Endothelial cell of umbilical vein (primary cell): ENCODE measurements around the gene FHOD1. TPM values are rescaled to one million over a fixed set of nuclear protein-coding genes. Genes with fewer than 3 reads are reported as not detected.

Source experiments
- BruUV-seq: library from RNA; stranded (reverse); fragments of 400-500 nt; replicated peaks from 2 replicates; lab custom pipeline; 2021; lab: Mats Ljungman, UMichigan
- CTCF ChIA-PET: fragments of 300-600, 350-600 bp; sonication (Branson Sonifier 250); formaldehyde crosslinking; loops from one replicate; lab custom pipeline; 2021; ENCODE audit warnings: antibody characterized with exemption, inconsistent platforms; lab: Charles Lee
- POLR2A ChIA-PET: fragments of 300-600, 350-600 bp; sonication (Branson Sonifier 250); formaldehyde crosslinking; loops from one replicate; lab custom pipeline; 2021; ENCODE audit warnings: antibody characterized with exemption, inconsistent platforms; lab: Charles Lee
- DNase-seq: peaks from one replicate; pipeline ENCODE4 v3.0.0-alpha.2; 2011; ENCODE audit warnings: low read depth, low spot score
- FAIRE-seq: peaks from 2 replicates; lab custom pipeline; 2011; peaks lifted over from hg19 to GRCh38; lab: Jason Lieb, UNC
- H2AFZ ChIP-seq: 2 replicates; pipeline ENCODE4 v1.6.0; 2012; ENCODE audit warnings: low read depth, low read length, control low read depth, inconsistent platforms
- H3K27ac ChIP-seq: 2 replicates; pipeline ENCODE4 v1.5.1; 2011; ENCODE audit warnings: low read depth, mild to moderate bottlenecking, control low read depth, low read length, moderate library complexity; ENCODE audit not compliant: insufficient read depth
- H3K27me3 ChIP-seq, 2 experiments: 2 replicates each; pipeline versions ENCODE4 v1.6.0 to v1.6.1; 2011; ENCODE audit warnings: low read length in 2 of 2, mixed read lengths in 1 of 2; ENCODE audit not compliant: control insufficient read depth in 2 of 2, insufficient read depth in 2 of 2
- H3K36me3 ChIP-seq, 2 experiments: 2 replicates in 1 of 2; 3 replicates in 1 of 2; pipeline ENCODE4 v1.5.1; 2011; ENCODE audit warnings: low read length in 2 of 2, mild to moderate bottlenecking in 1 of 2, moderate library complexity in 1 of 2; ENCODE audit not compliant: control insufficient read depth in 2 of 2, insufficient read depth in 2 of 2; ENCODE audit errors: extremely low read depth in 1 of 2
- H3K4me1 ChIP-seq: 3 replicates; pipeline ENCODE4 v1.5.1; 2011; ENCODE audit warnings: mild to moderate bottlenecking, low read length; ENCODE audit not compliant: control insufficient read depth, insufficient read depth; ENCODE audit errors: extremely low read depth
- H3K4me2 ChIP-seq: 2 replicates; pipeline ENCODE4 v1.6.1; 2011; ENCODE audit warnings: low read length, control low read depth, mixed read lengths; ENCODE audit not compliant: insufficient read depth
- H3K4me3 ChIP-seq, 3 experiments: fragments of 200-600 bp in 1 of 3; sonication (generic), shearing (Covaris generic) in 1 of 3; replicated peaks in 1 of 3; 2 replicates each; pipeline ENCODE4 v1.5.1; 2011 to 2016; ENCODE audit warnings: control low read depth in 3 of 3, low read length in 3 of 3, mild to moderate bottlenecking in 2 of 3, inconsistent platforms in 1 of 3, low read depth in 1 of 3, moderate library complexity in 1 of 3; ENCODE audit not compliant: insufficient read depth in 1 of 3
- H3K79me2 ChIP-seq: 2 replicates; pipeline ENCODE4 v1.6.0; 2012; ENCODE audit warnings: low read length, inconsistent platforms; ENCODE audit not compliant: control insufficient read depth, insufficient read depth
- H3K9ac ChIP-seq: replicated peaks from 2 replicates; pipeline ENCODE3; 2011; ENCODE audit warnings: low read length, control low read depth; ENCODE audit not compliant: insufficient read depth; ENCODE audit errors: extremely low read depth
- H3K9me1 ChIP-seq: replicated peaks from 3 replicates; pipeline ENCODE4 v1.6.0; 2011; ENCODE audit warnings: mild to moderate bottlenecking, low read length; ENCODE audit not compliant: control insufficient read depth, insufficient read depth; ENCODE audit errors: extremely low read depth
- H3K9me3 ChIP-seq: replicated peaks from 2 replicates; pipeline ENCODE4 v1.5.1; 2012; ENCODE audit warnings: low read length, inconsistent platforms; ENCODE audit not compliant: control insufficient read depth, insufficient read depth
- H4K20me1 ChIP-seq: replicated peaks from 2 replicates; pipeline ENCODE3; 2011; ENCODE audit warnings: mild to moderate bottlenecking, low read length; ENCODE audit not compliant: control insufficient read depth, insufficient read depth; ENCODE audit errors: extremely low read depth
- CTCF ChIP-seq, 2 donors: IDR thresholded peaks; 1 replicate in 1 of 2; 2 replicates in 1 of 2; pipeline ENCODE4 v1.5.1; 2011; ENCODE audit warnings: low read length in 2 of 2, mild to moderate bottlenecking in 2 of 2, moderate library complexity in 2 of 2, control low read depth in 1 of 2, inconsistent platforms in 1 of 2, low read depth in 1 of 2; ENCODE audit not compliant: insufficient read depth in 1 of 2; ENCODE audit errors: extremely low read depth in 1 of 2
- EZH2 ChIP-seq: IDR thresholded peaks from 2 replicates; pipeline ENCODE4 v1.6.1; 2012; ENCODE audit warnings: borderline replicate concordance, low read depth, mild to moderate bottlenecking, moderate library complexity, low read length, inconsistent platforms; ENCODE audit not compliant: severe bottlenecking
- FOS ChIP-seq: IDR thresholded peaks from 2 replicates; pipeline ENCODE4 v1.6.1; 2011; ENCODE audit warnings: mild to moderate bottlenecking, low read length, moderate library complexity, borderline replicate concordance; ENCODE audit not compliant: insufficient read depth
- GATA2 ChIP-seq: IDR thresholded peaks from 2 replicates; pipeline ENCODE4 v1.7.0; 2011; ENCODE audit warnings: low read depth, mild to moderate bottlenecking, moderate library complexity, mixed read lengths, low read length; ENCODE audit not compliant: insufficient read length, insufficient read depth
- JUN ChIP-seq: IDR thresholded peaks from 2 replicates; pipeline ENCODE4 v1.6.1; 2011; ENCODE audit warnings: borderline replicate concordance, low read depth; ENCODE audit not compliant: insufficient read length, insufficient read depth
- MAX ChIP-seq: IDR thresholded peaks from 2 replicates; pipeline ENCODE4 v1.6.1; 2011; ENCODE audit not compliant: insufficient read depth, insufficient read length
- MYC ChIP-seq: IDR thresholded peaks from one replicate; pipeline ENCODE4 v1.6.1; 2011; ENCODE audit warnings: mild to moderate bottlenecking, low read depth, low read length
- POLR2A ChIP-seq: IDR thresholded peaks from 2 replicates; pipeline ENCODE4 v1.6.1; 2012; ENCODE audit warnings: low read depth, mild to moderate bottlenecking, control low read depth, low read length
- POLR2AphosphoS5 ChIP-seq: IDR thresholded peaks from 2 replicates; pipeline ENCODE4 v1.6.1; 2012; ENCODE audit warnings: low read depth, mild to moderate bottlenecking, control low read depth, low read length, moderate library complexity; ENCODE audit not compliant: insufficient read depth
- dilution Hi-C: fragments of 300-500 bp; cut with MboI; formaldehyde crosslinking; loops from one replicate; pipeline ENCODE4 v1.15.0; 2019; ENCODE audit warnings: low sequenced_read_pairs; ENCODE audit not compliant: extremely low pct_ligation_motif_present
- intact Hi-C: fragments of 100-400 bp; cut with micrococcal nuclease; formaldehyde crosslinking; loops from one replicate; pipeline ENCODE4 v1.10.0; 2022
- polyA plus RNA-seq, 4 experiments: library from polyadenylated mRNA; depleted of rRNA in 3 of 4; stranded (reverse) in 3 of 4; unstranded in 1 of 4; fragments of >200 nt; gene quantifications; 2 replicates each; pipeline versions ENCODE4 v1.2.1 to v1.2.3, GENCODE V29; 2011 to 2012; ENCODE audit warnings: missing spikeins in 1 of 4
- total RNA-seq: library from RNA; stranded (reverse); gene quantifications from 2 replicates; pipeline ENCODE4 v1.2.3, GENCODE V29; 2021

FHOD1 gene
- total and polyA plus RNA-seq, 2 donors (not counting 3 experiments of a cell fraction or from before 2014, with no cell fraction given) = 63.6 to 124 TPM

GRCh38 chr16:67248073-67248400 is 756 bp upstream of the FHOD1 start:
- Histone ChIP-seq H3K9me1 (no peaks in the 10 kb centered on the region), H4K20me1 (no peaks in the 10 kb centered on the region), H2AFZ (peak overlapping the region; percentile 84), H3K27ac (no peak overlapping the region), H3K4me1 (peaks cover 42% of the 10 kb centered on the region), H3K9ac (peak overlapping the region; percentile 58), H3K4me3 (peak overlapping the region; percentile 46 to 60 (median 55)), H3K27me3 (peaks cover 0 to 3% of the 10 kb centered on the region in 2 experiments), H3K79me2 (peaks cover 24% of the 10 kb centered on the region), H3K4me2 (peak overlapping the region; percentile 73), H3K36me3 (no peaks in the 10 kb centered on the region), H3K9me3 (no peaks in the 10 kb centered on the region)
- intact Hi-C loops (no loop called here), dilution Hi-C loops (no loop called here)
- no TSS peak for BruUV-seq
- POLR2A ChIA-PET = interaction anchor here (0.7 to 2.7 kb wide), 7 partner anchors 10 to 166 kb away, joined by 3 to 10 read pairs (median 6); partner anchors contain the start of gene TMEM208
- FAIRE-seq = no peak
- no peak for DNase-seq
- no peak for TF ChIP-seq EZH2
- no peak for TF ChIP-seq POLR2AphosphoS5
- TF ChIP-seq MYC = no peak
- TF ChIP-seq FOS = no peak
- TF ChIP-seq CTCF (IDR thresholded peaks at IDR 0.05; ENCODE audit: extremely low read depth in 1 of 2, insufficient read depth in 1 of 2, low read depth in 1 of 2, low read length in 2 of 2) = no peak
- TF ChIP-seq POLR2A = no peak
- TF ChIP-seq JUN = no peak
- no peak for TF ChIP-seq MAX
- no peak for TF ChIP-seq GATA2
- CTCF ChIA-PET = interaction anchor here (0.7 to 3.2 kb wide), 12 partner anchors 10 to 273 kb away, joined by 3 to 18 read pairs (median 6); no protein-coding TSS in a partner anchor
